NCI-H1694 treated with DMSO at 0.1 percent for 48 hours (cell line): ENCODE results near the gene FAM120A.
"Not testable (repeated sequence)": the region's sequence is repeated elsewhere in the genome, so short reads cannot be mapped to it uniquely, and the experiment has no call there.

Experiments used
- DNase-seq: peaks from one replicate; lab custom pipeline; 2025; lab: John Stamatoyannopoulos, UW

The FAM120A gene

DNA sequence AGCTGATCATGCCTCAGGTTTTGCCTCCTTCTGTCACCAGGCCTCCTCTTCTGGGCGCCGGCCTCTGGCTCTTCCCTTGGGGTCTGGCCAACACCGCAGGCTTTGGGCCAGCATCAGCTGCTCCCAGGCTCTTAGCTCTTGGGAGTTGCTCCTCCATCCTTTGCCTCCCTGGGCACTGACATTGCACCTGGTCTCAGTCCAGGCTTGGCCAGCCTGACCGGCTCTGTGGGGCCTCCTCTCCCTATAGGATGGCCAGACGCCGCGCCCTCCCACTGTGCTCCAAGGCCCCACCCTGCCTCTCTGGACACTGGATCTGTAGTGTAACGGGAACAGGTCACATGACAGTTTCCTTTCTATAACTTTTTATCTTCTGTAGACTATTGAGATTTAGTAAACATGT is 59.7 kb downstream of the FAM120A start:
- DNase-seq, result not testable (repeated sequence)

GRCh38 chr9:93512170-93512812 is 60.8 kb downstream of the FAM120A start:
- not testable (repeated sequence) for DNase-seq

- no peak for DNase-seq
These were observed 62.1 kb downstream of the FAM120A start for GRCh38 chr9:93513606-93514005.

DNA sequence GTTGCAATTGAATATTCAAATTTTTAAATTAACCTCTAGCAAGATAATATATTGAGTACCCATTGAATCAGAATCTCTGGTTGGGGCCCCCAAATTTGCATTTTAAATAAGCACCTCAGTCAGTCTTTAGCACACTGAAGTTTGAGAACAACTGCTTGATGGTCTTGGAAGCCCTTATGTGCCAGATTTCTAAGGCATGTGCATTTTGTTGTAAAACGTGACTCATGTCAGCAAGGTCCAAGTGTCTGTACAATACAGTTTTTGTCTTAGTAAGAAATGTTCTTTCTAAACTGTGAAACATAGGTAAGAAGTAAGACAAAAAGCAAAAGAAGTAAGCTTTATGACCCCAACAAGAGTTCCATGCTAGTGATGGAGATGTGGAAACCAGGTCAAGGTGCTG is 65.8 kb downstream of the FAM120A start:
- no peak for DNase-seq

DNA sequence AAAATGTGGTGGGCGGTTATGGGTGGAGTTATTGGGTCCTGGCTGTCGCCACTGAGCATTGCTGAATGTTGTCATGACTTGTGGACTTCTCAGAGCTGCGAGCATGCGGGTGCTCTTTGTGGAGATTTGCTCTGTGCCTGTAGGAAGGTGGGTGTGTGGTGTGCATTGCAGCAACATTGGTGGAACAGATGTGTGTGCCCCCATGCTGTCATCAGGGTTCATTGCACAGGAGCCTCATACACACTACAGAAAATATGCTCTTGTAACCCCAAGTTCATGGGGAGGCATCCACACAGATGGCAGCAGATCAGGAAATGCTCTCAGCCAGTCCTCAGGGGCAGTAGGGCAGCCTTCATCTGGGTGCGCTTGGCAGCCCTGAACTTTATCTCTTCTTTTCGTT is 69.0 kb downstream of the FAM120A start:
- DNase-seq, result no peak

DNA sequence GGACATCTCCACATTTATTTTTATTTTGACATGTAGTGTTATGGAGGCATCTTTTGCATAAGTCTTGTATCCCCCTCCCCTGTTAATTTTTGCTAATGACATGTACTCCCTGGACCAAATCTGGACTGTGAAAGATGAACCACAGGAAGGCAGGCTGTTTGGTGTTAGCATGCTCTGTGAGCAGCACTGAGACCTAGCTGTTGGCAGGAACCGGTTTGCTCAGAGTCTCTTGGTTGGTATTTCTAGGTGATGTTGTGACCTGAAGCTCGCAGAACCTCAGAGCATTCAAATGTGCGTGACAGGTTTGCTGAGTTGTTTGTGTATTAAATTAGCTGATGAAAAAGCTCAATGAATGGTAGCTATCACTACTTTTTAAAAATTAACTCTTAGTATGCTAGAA is 71.3 kb downstream of the FAM120A start:
- no peak for DNase-seq

GRCh38 chr9:93523518-93524144 is 72.1 kb downstream of the FAM120A start:
- no peak for DNase-seq

DNA sequence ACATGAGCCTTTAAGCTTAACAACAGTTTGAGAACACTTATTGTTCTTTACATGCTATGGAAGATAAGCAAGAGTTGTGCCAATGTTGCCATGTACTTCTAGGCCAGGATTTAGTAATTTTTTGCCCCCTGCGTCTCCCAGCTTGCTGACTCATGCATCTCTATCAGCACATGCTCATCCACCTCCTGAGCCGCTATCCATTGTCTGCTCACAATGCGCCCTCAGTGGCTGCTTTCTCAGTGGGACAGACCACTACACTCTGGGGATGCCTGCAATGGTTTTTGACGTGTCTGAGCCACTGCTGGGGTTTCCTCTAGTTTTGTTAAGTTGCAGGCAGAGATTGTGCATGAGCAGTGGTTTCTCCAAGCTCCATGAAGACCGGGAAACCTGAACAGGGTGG is 74.0 kb downstream of the FAM120A start:
- DNase-seq, result no peak

DNA sequence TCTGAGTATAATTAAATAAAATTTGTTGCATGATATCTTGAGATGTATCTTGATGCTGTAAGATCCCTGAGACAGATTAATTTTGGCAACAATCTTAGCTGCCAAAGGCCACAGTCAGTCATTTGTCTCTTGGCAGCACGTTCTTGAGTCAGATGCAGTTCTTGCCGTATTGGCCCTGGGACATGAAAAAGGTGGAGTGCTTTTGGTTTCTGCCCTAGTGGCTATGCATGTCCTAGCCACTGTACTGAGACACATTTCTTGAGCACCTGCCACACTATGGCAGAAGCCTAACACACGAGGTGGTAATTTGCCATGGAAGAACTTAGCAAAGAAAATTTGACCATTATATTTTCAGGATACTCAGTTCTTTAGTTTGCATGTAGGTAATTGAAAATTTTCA is 79.9 kb downstream of the FAM120A start:
- no peak for DNase-seq

DNA sequence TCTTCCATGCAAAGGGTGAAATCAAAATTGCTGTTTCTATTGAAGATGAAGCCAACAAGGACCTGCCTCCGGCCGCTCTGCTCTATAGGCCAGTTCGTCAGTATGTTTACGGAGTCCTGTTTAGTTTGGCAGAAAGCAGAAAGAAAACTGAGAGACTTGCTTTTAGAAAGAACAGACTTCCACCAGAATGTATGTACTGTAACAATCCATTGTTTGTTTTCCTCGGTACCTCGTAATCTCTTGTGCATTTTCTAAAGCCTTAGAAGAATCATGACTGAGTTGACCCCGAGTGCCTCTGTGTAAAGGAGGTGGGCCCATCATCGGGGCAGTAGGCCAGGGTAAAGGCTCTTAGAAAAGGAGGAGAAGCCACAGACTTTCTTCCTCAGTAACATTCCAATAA is 80.7 kb downstream of the FAM120A start:
- DNase-seq, result no peak

- no peak for DNase-seq
These were observed 82.4 kb downstream of the FAM120A start for GRCh38 chr9:93533863-93534262.

GRCh38 chr9:93536167-93536566 is 84.7 kb downstream of the FAM120A start:
- no peak for DNase-seq

GRCh38 chr9:93536874-93537273 is 85.4 kb downstream of the FAM120A start:
- no peak for DNase-seq

DNA sequence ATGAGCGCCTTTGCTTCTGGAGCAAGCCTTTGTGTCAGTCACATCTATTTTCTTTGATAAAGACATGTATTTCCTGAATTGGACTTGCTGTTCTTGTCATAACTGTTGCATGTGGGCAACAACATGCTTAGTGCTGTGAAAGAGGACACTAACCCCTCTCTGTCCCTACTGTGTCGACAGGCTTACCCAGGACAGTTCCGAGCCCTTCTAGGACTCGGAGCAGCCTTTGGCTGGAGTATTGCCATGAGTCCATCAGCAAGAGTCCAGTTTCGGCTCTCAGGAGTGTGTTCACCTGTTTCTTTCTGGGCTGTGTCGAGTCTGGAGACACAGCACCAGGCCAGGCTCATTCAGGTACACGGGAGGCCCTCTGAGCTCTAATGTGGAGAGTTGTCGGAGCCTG is 88.8 kb downstream of the FAM120A start:
- DNase-seq, result no peak

- DNase-seq, result no peak
These were observed 89.5 kb downstream of the FAM120A start for GRCh38 chr9:93541005-93541404.

GRCh38 chr9:93541581-93542349 is 90.3 kb downstream of the FAM120A start:
- no peak for DNase-seq

DNA sequence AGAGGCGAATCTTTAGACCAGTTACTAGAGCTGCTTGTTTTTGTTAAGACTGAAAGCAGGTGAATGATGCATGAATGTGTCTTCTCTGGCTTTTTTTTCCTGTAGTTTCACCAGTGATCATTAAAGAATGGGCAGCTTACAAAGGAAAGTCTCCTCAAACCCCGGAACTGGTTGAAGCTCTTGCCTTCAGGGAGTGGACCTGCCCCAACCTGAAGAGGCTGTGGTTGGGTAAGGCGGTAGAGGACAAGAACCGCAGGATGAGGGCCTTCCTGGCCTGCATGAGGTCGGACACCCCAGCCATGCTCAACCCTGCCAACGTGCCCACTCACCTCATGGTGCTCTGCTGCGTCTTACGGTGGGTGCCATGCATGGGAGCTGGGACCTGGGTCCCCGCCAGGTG is 91.6 kb downstream of the FAM120A start:
- no peak for DNase-seq

GRCh38 chr9:93546356-93546755 is 94.9 kb downstream of the FAM120A start:
- DNase-seq, result no peak

GRCh38 chr9:93549611-93550010 is 98.1 kb downstream of the FAM120A start:
- no peak for DNase-seq

GRCh38 chr9:93552923-93553322 is 101.4 kb downstream of the FAM120A start:
- no peak for DNase-seq

GRCh38 chr9:93555370-93555769 is 103.9 kb downstream of the FAM120A start:
- DNase-seq, result no peak

DNA sequence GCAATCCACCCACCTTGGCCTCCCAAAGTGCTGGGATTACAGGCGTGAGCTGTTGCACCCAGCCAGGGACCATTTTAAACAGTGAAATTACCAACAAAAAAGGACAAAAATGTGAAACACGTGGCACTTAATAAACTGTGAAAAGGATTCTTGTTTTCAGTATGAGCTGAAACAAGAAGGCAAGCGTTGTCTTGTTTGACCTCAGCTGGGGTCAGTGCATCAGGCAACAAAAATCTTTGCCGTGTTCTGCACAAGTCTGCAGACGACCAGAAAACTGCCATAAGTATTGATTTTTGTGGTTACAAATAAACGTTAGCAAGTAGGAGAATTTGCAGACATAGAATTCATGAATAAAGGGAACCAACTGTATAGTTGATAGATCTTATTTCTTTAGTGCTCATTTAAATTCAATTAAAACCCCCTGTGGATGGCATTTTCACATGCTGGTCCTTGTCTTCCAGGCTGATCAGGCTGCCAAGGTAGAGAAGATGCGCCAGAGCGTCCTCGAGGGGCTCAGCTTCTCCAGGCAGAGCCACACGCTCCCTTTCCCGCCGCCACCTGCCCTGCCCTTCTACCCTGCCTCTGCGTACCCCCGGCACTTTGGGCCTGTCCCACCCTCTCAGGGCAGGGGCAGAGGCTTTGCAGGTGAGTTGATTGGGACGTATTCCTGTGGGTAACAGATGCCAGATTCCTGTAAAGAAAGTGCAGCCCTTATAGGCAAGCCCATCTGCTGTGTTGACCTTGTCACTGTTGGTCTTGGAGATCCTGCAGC is 106.1 kb downstream of the FAM120A start:
- no peak for DNase-seq

GRCh38 chr9:93558503-93558902 is 107.0 kb downstream of the FAM120A start:
- no peak for DNase-seq
